ENCODE measurements around the gene LGALS7B. TPM values are rescaled to one million over a fixed set of nuclear protein-coding genes. Genes with fewer than 3 reads are reported as not detected.
"Not testable (repeated sequence)": the region's sequence is repeated elsewhere in the genome, so short reads cannot be mapped to it uniquely, and the experiment has no call there.

The LGALS7B gene
- total RNA-seq, 2 experiments from 2014 or later = not detected

GRCh38 chr19:38805180-38805579 lies 16.2 kb downstream of the LGALS7B start:
- POLR2A ChIA-PET = no interaction called here

GRCh38 chr19:38806371-38806770 lies 17.4 kb downstream of the LGALS7B start:
- ATAC-seq (ENCODE audit: poor library complexity) = no peak
- Histone ChIP-seq H3K36me3 (ENCODE audit: insufficient read depth, low read length) (peaks cover 4% of the 10 kb centered on the region), H3K27ac (ENCODE audit: low read depth in 1 of 2, low read length in 2 of 2) (no peak overlapping the region), H3K4me1 (ENCODE audit: insufficient read depth, low read length) (peaks cover 7% of the 10 kb centered on the region), H3K4me3 (ENCODE audit: low read length) (no peak overlapping the region), H3K9me3 (ENCODE audit: control insufficient read depth in 1 of 2, insufficient read depth in 1 of 2, low read length in 2 of 2) (no peaks in the 10 kb centered on the region), H3K27me3 (ENCODE audit: control insufficient read depth in 1 of 2, insufficient read depth in 2 of 2, low read length in 2 of 2) (no peaks in the 10 kb centered on the region)
- Mint-ChIP-seq H3K27ac (no peak overlapping the region), H3K4me1 (ENCODE audit: low read depth) (peaks cover 7% of the 10 kb centered on the region), H3K36me3 (ENCODE audit: low read depth) (peaks cover 10% of the 10 kb centered on the region), H3K9me3 (no peaks in the 10 kb centered on the region), H3K27me3 (no peaks in the 10 kb centered on the region), H3K4me3 (no peak overlapping the region)
- ChIA-PET CTCF (no interaction called here), POLR2A (no interaction called here)
- TF ChIP-seq CTCF (IDR thresholded peaks at IDR 0.05) = no peak
- intact Hi-C loops (cut with DNase I, micrococcal nuclease) = no loop called here
- no peak for DNase-seq

More at GRCh38 chr19:38805180-38805579, 16.2 kb downstream of the LGALS7B start:
- H3K4me3 Mint-ChIP-seq = no peak overlapping the region
- H3K27ac Mint-ChIP-seq = no peak overlapping the region
- H3K36me3 ChIP-seq (ENCODE audit: insufficient read depth, low read length) = peaks cover 4% of the 10 kb centered on the region
- H3K27me3 ChIP-seq (ENCODE audit: control insufficient read depth in 1 of 2, insufficient read depth in 2 of 2, low read length in 2 of 2) = no peaks in the 10 kb centered on the region
- H3K36me3 Mint-ChIP-seq (ENCODE audit: low read depth) = peaks cover 10% of the 10 kb centered on the region
- no peaks in the 10 kb centered on the region for H3K27me3 Mint-ChIP-seq
- H3K27ac ChIP-seq (ENCODE audit: low read depth in 1 of 2, low read length in 2 of 2) = no peak overlapping the region
- DNase-seq = no peak
- H3K4me3 ChIP-seq (ENCODE audit: low read length) = no peak overlapping the region
- no peak for TF ChIP-seq CTCF (IDR thresholded peaks at IDR 0.05)
- H3K9me3 Mint-ChIP-seq = no peaks in the 10 kb centered on the region
- intact Hi-C loops (cut with DNase I, micrococcal nuclease) = no loop called here
- CTCF ChIA-PET = no interaction called here
- H3K4me1 Mint-ChIP-seq (ENCODE audit: low read depth) = peaks cover 7% of the 10 kb centered on the region
- H3K4me1 ChIP-seq (ENCODE audit: insufficient read depth, low read length) = peaks cover 7% of the 10 kb centered on the region
- no peaks in the 10 kb centered on the region for H3K9me3 ChIP-seq (ENCODE audit: control insufficient read depth in 1 of 2, insufficient read depth in 1 of 2, low read length in 2 of 2)
- no peak for ATAC-seq (ENCODE audit: poor library complexity)

- H3K27ac Mint-ChIP-seq; H3K4me1 Mint-ChIP-seq (ENCODE audit: low read depth); H3K4me3 ChIP-seq (ENCODE audit: low read length); intact Hi-C loops (cut with DNase I, micrococcal nuclease); POLR2A ChIA-PET; H3K27me3 Mint-ChIP-seq; H3K36me3 ChIP-seq (ENCODE audit: insufficient read depth, low read length); H3K27ac ChIP-seq (ENCODE audit: low read depth in 1 of 2, low read length in 2 of 2); ATAC-seq (ENCODE audit: poor library complexity); DNase-seq; H3K9me3 Mint-ChIP-seq; H3K9me3 ChIP-seq (ENCODE audit: control insufficient read depth in 1 of 2, insufficient read depth in 1 of 2, low read length in 2 of 2); H3K36me3 Mint-ChIP-seq (ENCODE audit: low read depth); H3K4me3 Mint-ChIP-seq; H3K4me1 ChIP-seq (ENCODE audit: insufficient read depth, low read length); H3K27me3 ChIP-seq (ENCODE audit: control insufficient read depth in 1 of 2, insufficient read depth in 2 of 2, low read length in 2 of 2); CTCF ChIA-PET: not testable (repeated sequence)
Observed at GRCh38 chr19:38807374-38808098, 18.5 kb downstream of the LGALS7B start.

- no peak overlapping the region for H3K4me3 ChIP-seq (ENCODE audit: low read length)
- ChIA-PET CTCF (no interaction called here), POLR2A (no interaction called here)
- Mint-ChIP-seq H3K27me3 (no peaks in the 10 kb centered on the region), H3K36me3 (ENCODE audit: low read depth) (peaks cover 10% of the 10 kb centered on the region), H3K4me3 (no peak overlapping the region), H3K27ac (no peak overlapping the region), H3K9me3 (no peaks in the 10 kb centered on the region), H3K4me1 (ENCODE audit: low read depth) (peaks cover 7% of the 10 kb centered on the region)
- DNase-seq = no peak
- intact Hi-C loops (cut with DNase I, micrococcal nuclease) = no loop called here
- TF ChIP-seq CTCF (IDR thresholded peaks at IDR 0.05) = no peak
- H3K4me1 ChIP-seq (ENCODE audit: insufficient read depth, low read length) = peaks cover 7% of the 10 kb centered on the region
- no peaks in the 10 kb centered on the region for H3K9me3 ChIP-seq (ENCODE audit: control insufficient read depth in 1 of 2, insufficient read depth in 1 of 2, low read length in 2 of 2)
- no peak for ATAC-seq (ENCODE audit: poor library complexity)
- H3K27me3 ChIP-seq (ENCODE audit: control insufficient read depth in 1 of 2, insufficient read depth in 2 of 2, low read length in 2 of 2) = no peaks in the 10 kb centered on the region
- no peak overlapping the region for H3K27ac ChIP-seq (ENCODE audit: low read depth in 1 of 2, low read length in 2 of 2)
- H3K36me3 ChIP-seq (ENCODE audit: insufficient read depth, low read length) = no peaks in the 10 kb centered on the region
Observed at GRCh38 chr19:38808741-38809140, 19.7 kb downstream of the LGALS7B start.
